C4-2B (cell line): ENCODE results near the gene SARS1.

Experiments
- H3K27ac ChIP-seq: fragments of 450-650 bp; 2 replicates; pipeline ENCODE4 v1.5.1; 2017
- ZFX ChIP-seq: fragments of 450-650 bp; IDR thresholded peaks from 2 replicates; pipeline ENCODE4 v1.6.1; 2017
- TF ChIP-seq, protein P1 (sequence below): fragments of 450-650 bp; conservative IDR thresholded peaks from 2 replicates; pipeline ENCODE4 v1.5.1; 2017; ENCODE audit warnings: mild to moderate bottlenecking

Gene SARS1

DNA sequence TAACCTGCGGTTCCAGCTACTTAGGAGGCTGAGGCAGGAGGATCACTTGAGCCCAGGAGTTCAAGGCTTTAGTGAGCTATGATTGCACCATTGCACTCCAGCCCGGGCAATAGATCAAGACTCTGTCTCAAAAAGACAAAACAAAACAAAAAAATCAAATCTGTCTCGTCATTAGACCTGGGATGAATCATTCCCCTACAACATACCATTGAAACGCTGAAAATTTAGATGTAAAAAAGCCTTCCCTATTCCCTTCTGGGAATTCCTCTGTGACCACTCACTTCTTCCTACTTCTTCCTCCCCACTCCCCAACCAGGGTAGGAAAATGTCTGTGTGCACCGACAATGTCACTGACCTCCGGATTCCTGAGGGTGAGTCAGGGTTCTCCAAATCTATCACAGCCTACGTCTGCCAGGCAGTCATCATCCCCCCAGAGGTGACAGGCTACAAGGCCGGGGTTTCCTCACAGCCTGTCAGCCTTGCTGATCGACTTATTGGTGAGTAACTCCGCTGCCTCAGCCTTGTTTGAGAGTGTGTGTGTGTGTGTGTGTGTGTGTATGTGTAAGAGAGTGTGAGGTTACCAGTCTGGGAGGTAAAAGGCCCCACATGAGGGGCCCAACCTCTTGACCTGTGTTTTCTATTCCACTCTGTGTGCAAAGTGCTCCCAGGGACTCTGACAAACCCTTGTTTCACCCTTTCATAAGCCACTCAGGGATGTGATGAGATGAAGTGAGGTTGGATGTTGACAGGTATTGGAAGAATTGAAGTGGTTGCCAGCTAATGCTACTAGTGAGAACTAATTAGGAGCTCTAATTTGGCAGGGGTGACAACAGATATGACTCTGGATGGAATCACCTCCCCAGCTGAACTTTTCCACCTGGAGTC lies 16.3 kb upstream of the SARS1 start:
- H3K27ac ChIP-seq: no peak overlapping the region
- TF ChIP-seq ZFX: no peak
- TF ChIP-seq, protein P1, sequence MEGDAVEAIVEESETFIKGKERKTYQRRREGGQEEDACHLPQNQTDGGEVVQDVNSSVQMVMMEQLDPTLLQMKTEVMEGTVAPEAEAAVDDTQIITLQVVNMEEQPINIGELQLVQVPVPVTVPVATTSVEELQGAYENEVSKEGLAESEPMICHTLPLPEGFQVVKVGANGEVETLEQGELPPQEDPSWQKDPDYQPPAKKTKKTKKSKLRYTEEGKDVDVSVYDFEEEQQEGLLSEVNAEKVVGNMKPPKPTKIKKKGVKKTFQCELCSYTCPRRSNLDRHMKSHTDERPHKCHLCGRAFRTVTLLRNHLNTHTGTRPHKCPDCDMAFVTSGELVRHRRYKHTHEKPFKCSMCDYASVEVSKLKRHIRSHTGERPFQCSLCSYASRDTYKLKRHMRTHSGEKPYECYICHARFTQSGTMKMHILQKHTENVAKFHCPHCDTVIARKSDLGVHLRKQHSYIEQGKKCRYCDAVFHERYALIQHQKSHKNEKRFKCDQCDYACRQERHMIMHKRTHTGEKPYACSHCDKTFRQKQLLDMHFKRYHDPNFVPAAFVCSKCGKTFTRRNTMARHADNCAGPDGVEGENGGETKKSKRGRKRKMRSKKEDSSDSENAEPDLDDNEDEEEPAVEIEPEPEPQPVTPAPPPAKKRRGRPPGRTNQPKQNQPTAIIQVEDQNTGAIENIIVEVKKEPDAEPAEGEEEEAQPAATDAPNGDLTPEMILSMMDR: no peak

DNA sequence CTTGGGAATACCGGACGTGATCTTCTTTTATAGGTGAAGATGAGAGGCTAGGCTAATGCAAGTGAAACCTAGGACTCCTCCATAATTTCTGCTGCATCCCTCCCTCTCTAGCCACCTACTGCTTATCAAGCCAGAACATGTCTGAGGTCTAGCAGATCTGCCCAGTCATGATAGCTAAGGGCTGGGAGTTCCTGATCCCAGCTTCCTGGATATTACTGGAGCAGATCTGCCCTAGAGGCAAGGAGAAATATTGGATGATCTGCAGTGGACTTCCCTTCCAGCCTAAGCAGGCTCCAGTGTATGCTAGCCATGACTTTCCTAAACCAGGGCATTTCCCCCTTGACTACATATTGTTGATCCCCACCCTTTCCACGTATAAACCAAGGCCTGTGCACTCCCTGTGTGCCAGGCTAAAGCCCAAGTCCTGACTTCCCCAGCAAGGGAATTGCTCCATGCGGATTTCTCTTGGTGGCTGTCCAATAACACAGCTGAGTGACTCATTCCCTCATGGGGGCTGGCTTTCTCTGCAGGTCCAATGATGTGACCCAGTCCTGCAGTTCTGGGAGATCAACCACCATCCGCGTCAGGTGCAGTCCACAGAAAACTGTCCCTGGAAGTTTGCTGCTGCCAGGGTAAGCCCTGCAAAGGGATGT lies 15.5 kb upstream of the SARS1 start:
- no peak for TF ChIP-seq ZFX
- no peak overlapping the region for H3K27ac ChIP-seq

DNA sequence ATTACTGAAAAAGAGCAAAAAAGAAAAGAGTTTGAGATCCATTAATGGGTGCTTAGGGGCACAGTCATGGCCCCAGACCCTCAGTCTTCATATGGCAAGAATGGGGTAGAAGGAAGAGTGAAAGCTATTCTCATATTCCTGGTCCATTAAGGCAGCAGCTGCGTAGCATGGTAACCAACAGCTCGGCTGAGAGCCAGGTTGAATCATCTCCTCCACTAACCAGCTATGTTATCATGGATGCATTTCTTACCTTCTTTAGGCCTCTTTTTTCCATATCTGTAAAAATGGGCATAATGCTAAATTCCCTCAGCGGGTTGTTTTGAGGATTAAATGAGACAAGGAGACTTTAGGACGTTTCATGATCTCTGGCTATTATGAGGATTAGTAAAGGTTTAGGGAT lies 15.0 kb upstream of the SARS1 start:
- no peak for TF ChIP-seq ZFX
- TF ChIP-seq, protein P1: no peak
- no peak overlapping the region for H3K27ac ChIP-seq

DNA sequence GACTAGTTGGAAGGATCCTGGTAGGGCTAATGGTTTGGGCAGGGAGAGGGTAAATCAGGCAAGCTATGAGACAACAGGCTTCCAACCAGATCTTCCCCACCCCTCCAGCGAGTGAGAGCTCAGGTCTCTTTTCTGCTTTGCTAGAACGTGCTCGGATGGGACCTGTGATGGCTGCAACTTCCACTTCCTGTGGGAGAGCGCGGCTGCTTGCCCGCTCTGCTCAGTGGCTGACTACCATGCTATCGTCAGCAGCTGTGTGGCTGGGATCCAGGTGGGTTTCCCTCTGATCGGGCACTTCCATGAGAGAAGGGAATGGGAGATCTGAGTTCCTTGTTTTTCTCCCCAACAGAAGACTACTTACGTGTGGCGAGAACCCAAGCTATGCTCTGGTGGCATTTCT lies 14.0 kb upstream of the SARS1 start:
- no peak for TF ChIP-seq ZFX
- TF ChIP-seq, protein P1: no peak
- H3K27ac ChIP-seq: no peak overlapping the region

DNA sequence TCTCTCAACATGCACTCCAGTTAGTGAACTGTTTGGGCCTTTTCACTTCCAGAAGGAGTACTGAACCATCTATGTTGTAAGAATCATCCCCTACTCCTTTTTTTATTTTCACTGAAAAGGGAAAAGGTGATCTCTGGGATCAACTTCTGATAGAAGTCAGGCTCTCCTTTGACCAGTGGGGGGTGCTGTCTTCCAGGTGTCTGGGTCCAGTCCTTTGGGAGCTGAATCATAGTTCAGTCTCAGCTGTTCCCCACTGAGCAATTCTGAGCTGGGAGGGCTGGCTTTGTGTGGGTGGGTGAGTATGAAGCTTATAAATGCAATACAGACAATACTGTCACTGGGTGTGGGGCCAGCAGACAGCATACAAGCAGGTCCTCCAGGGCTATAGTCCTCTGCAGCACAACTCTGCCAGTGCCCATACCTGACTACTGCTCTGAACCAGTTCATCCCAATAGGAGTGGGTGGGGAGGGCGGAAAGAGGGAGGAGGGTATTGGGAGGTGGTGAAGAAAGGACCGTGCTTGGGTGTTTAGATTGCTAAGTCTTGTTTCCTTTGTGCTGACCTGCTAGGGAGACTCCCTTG lies 12.5 kb upstream of the SARS1 start:
- H3K27ac ChIP-seq: no peak overlapping the region
- no peak for TF ChIP-seq ZFX
- TF ChIP-seq, protein P1: peak; percentile 56

DNA sequence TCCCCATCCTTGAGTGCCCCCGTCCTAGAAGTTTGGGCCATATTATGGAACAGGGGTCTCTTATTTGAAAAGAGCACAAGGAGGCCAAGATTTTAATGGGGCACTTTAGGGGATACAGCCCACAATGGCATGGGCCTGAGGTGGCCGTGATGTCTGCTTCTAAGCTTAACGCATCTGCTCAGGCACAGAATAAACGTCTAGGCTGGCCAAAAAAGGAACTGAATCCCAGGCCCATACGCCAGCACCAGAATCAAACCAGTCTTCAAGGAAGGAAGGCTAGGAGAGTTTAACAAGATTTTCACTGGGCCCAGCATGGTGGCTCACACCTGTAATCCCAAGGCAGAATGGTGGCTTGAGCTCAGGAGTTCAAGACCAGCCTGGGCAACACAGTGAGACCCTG lies 9.2 kb upstream of the SARS1 start:
- H3K27ac ChIP-seq: no peak overlapping the region
- TF ChIP-seq ZFX: no peak

DNA sequence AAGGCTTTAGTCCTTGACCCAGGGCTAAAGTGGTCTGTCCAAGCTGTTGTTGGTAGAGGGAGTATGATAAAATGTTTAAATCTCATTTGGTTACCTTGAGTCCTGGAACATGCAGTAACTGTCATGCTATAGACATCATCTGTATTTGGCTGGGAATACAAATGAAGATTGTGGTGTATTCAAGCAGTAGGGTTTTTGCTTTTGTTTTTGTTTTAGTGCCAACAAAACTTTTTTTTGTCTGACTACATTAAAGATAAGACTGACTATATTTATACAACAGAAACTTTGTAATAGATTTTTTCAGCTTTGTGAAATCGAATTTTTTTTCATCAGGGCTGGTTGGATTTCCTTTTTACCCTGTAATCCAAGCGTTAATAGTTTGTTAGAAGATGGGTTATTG lies 7.4 kb upstream of the SARS1 start:
- TF ChIP-seq, protein P1: no peak
- TF ChIP-seq ZFX: no peak
- H3K27ac ChIP-seq: no peak overlapping the region

DNA sequence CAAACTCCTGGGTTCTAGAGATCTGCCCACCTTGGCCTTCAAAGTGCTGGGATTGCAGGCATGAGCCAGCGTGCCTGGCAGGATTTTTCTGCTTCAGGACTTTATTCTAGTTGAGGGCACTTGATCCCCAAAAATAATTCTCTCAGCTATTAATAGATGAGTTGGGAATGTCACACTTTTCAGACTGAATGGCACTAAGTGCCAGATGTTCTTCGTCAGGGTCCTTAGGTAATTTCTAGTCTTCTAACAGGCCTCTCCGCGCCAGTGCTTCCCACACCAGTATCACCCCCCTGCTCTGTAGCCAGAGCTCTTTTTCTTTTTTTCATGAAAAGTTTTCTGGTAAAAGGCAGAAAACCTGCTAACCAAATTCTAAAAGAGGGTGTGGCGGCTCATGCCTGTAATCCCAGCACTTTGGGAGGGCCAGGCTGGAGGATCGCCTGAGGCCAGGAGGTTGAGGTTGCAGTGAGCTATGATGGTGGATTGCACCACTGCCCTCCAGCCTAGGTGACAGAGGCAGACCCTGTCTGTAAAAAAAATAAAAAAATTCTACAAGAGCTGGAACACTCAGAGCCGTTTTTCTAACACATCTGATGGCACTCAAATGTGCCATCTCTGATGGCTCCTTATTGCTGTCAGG lies 6.1 kb upstream of the SARS1 start:
- no peak for TF ChIP-seq ZFX
- TF ChIP-seq, protein P1: no peak
- H3K27ac ChIP-seq: no peak overlapping the region
